Fibroblast of lung (primary cell): ENCODE results near the gene CKAP4.

ENCODE experiments used
- CTCF ChIP-seq, 2 donors: IDR thresholded peaks in 1 of 2; conservative IDR thresholded peaks in 1 of 2; 1 replicate in 1 of 2; 2 replicates in 1 of 2; pipeline ENCODE4 v1.5.1; 2011 to 2012; ENCODE audit warnings: low read length in 2 of 2, control low read depth in 1 of 2, inconsistent platforms in 1 of 2, low read depth in 1 of 2, mild to moderate bottlenecking in 1 of 2
- EZH2 ChIP-seq: IDR thresholded peaks from 2 replicates; pipeline ENCODE4 v1.5.1; 2012; ENCODE audit warnings: low read length, control low read depth, mild to moderate bottlenecking; ENCODE audit errors: missing control alignments

DNA sequence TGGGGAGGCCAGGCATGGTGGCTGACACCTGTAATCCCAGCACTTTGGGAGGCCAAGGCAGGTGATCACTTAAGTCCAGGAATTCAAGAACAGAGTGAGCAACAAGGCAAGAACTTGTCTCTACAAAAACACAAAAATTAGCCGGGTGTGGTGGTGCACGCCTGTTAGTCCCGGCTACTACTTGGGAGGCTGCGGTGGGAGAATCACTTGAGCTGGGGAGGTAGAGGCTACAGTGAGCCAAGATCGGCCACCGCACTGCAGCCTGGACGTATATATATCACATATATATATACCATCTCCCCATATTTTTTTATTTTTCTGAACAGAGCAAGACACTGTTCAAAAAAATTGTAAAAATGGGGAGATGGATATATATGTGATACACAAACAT lies 19.5 kb downstream of the CKAP4 start:
- TF ChIP-seq CTCF (conservative IDR thresholded peaks at IDR 0.05 in 1 of 2, IDR thresholded peaks at IDR 0.05 in 1 of 2; ENCODE audit: low read depth in 1 of 2, low read length in 2 of 2) (no peak), EZH2 (no peak)
